GM19023 (cell line): ENCODE results near the gene SLC43A2.
"Not testable (repeated sequence)": the region's sequence is repeated elsewhere in the genome, so short reads cannot be mapped to it uniquely, and the experiment has no call there.

Experiments
- ATAC-seq: cut with Tn5 transposase; IDR thresholded peaks from one replicate; pipeline ENCODE4 v1.9.1; 2021; ENCODE audit warnings: mild to moderate bottlenecking, moderate library complexity; ENCODE audit not compliant: unreplicated experiment

The SLC43A2 gene

DNA sequence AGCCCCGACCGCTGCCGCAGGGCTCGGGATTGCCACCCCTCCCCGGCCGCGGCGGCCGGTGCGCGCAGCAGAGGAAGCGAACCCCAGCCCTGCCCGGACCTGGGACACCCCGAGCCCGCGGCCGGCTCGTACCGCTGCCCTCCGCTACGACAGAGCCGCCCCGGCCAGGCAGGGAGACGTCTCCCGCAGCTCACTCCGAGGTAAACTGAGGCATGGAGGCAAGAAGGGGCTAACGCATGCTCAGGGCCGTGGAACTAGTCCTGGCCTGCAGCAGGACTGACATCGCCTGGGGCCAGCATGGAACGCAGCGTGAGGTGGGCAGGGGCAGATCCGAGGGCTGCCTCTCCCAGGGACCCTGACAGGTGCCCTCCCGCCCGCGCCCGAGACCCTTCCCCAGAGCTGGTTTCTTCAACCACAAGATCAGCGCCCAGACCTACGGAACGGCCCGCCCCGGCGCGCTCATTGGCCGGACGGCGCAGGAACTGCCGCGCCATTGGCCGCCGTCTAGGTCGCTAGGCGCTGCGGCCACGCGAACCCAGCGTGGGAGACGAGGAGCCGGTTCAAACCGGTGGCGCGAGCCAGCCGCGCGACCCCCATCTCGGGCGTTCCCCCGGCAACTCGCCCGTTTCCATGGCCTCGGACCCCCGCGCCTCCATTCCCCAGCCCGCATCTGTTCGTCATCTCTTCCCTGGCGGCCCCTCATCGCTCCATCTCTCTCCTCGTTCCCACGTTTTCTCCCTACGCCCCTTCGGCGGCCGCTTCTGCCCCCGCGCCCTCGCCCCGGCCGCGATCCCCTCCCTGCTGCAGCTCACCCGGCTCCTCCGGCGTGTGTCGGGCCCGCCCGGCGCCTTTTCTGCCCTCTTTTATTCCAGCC lies at the start of gene SLC43A2:
Gene SLC43A2, minus strand, starts transcription at position 853 of the 874 bp plus-strand sequence. CDS start 960 bp downstream, outside the sequence.
- ATAC-seq = peak; percentile 67

DNA sequence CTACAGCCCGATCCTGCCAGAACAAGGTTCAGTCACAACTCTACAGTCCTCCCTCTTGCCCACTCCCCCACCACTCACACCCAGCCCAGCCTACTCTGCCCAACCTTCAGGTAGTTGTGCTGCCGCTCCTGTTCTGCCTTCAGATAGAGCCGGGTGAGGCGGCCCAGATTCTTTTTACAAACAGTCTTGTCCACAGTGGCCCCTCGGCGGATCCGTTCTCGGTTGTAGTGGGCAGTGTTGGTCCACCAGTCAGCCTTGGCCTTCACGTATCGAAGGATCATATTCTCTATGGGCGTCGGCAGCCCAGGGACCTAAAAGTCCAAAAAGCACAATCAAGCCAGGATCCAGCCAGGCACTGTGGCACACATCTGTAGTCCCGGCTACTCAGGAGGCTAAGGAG lies 47.8 kb upstream of the SLC43A2 start:
- ATAC-seq = no peak

DNA sequence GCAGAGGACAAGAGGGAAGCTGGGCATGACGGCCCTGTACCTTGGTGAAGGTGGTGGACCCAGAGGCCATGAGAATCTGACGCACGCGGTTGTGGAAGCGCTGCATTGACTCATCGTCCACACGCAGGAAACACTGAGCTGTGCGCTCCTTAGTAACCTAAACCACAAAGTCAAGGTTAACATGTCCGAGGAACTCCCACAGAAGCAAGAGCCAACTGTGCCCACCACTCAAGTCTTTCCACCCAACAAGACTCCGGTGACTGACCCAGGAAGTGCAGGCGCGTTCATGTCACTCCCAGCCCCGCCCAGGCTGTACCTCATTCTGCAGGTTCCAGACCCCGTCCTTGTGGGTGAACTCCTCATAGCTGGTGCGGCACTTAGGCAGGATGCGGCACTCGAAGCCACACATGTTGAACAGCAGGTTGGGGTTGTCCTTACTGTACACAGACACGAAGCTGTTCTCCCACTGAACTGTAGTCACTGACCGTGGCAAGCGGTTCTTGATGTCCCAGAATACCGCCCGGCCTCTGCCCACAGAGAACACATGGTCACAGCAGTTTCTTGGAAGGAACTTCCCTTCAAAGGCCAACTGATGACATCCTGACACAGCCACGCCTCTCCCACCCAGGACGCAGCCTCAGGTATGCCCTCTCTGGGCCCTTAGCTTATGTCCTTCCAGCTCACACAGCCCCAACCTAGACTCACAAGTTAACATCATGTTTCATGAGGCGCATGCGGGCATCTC lies 44.6 kb upstream of the SLC43A2 start:
- no peak for ATAC-seq

DNA sequence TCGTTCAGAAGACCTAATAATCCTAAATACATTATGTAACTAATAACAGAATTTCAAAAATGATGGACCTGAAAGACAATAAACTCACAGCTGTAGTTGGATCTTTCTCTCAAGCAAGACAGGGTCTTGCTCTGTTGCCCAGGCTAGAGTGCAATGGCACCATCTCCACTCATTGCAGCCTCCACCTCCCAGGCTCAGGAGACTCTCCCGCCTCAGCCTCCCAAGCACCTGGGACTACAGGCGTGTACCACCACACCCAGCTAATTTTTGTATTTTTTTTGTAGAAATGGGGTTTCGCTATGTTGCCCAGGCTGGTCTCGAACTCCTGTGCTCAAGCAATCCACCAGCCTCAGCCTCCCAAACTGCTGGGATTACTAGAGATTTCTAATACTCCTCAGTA lies 35.3 kb upstream of the SLC43A2 start:
- ATAC-seq = not testable (repeated sequence)

DNA sequence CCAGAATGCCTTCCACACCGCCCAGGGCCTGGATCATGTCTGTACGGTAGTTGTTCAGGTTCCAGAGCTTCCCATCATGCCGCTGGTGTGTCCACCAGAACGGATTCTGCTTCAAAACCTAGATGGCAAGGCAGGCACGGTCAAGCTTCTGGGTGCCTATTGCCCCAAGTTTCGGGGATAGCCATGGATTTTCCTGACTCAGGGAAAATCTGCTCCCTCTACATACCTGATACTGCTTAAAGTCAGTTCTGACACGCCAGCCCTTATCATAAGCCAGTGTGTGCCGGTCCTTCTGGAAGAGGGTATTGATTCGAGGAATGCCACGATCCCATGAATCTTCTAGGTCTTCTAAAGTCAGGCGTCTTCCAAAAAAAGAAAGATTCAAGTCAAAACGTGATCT lies 32.4 kb upstream of the SLC43A2 start:
- ATAC-seq = no peak

DNA sequence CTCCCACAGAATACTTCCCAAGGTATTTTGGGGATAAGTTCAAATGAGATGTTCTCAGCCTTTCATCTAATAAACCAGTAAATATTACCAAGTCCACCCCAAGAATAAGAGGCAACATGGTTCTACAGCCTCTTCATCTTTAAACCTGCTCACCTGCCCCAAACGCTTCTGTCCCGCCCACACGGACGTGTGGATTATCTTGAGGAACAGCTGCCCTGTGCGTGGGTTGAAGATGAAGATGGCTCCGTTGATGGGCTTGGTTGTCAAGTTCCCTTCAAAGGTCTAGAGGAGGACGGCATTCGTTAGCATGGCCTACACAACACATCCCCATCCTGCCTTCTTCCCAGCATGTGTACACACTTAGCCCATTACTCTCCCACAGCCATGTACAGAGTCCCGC lies 29.5 kb upstream of the SLC43A2 start:
- ATAC-seq = no peak

DNA sequence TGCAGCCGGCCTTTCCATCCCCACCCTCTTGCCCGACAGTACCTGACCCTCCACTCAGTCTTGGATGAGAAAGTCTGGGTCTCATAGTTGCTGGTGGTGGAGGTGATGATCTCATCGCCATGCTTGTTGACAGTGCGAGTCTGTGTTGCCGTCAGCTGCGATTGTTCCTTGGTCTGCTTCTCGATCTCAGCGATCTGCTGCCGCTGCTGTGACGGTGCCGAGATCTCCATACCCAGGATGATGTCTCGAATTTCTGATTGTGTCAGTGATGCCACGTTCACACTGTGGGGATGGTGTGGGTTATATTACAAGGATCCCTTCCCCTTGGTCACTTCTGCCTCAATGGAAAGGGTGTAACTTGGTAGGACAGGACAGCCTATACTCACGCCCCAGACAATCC lies 25.1 kb upstream of the SLC43A2 start:
- ATAC-seq = no peak

DNA sequence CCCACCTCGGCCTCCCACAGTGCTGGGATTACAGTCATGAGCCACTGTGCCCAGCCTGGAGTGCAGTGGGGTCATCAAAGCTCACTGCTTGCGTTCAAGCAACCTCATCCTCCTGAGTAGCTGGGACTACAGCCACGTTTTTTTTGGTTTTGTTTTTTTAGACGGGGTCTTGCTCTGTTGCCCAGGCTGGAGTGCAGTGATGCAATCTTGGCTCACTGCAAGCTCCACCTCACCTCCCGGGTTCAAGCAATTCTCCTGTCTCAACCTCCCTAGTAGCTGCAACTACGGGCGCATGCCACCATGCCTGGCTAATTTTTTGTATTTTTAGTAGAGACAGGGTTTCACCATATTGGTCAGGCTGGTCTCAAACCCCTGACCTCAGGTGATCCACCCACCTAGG lies 24.2 kb upstream of the SLC43A2 start:
- ATAC-seq = not testable (repeated sequence)

DNA sequence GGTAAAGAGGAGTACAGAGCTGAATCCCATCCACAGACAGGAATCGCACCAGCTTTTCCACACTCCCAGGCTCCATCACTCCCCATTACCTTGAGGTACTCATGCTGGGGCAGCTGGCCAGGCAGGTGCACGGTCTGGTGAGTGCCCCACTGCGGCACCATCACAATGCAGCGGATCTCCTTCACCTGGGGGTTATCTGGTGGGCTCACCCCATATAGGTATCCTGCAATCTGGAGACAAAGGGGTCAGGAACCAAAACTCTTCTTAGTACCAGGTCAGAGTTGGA lies 22.9 kb upstream of the SLC43A2 start:
- no peak for ATAC-seq

DNA sequence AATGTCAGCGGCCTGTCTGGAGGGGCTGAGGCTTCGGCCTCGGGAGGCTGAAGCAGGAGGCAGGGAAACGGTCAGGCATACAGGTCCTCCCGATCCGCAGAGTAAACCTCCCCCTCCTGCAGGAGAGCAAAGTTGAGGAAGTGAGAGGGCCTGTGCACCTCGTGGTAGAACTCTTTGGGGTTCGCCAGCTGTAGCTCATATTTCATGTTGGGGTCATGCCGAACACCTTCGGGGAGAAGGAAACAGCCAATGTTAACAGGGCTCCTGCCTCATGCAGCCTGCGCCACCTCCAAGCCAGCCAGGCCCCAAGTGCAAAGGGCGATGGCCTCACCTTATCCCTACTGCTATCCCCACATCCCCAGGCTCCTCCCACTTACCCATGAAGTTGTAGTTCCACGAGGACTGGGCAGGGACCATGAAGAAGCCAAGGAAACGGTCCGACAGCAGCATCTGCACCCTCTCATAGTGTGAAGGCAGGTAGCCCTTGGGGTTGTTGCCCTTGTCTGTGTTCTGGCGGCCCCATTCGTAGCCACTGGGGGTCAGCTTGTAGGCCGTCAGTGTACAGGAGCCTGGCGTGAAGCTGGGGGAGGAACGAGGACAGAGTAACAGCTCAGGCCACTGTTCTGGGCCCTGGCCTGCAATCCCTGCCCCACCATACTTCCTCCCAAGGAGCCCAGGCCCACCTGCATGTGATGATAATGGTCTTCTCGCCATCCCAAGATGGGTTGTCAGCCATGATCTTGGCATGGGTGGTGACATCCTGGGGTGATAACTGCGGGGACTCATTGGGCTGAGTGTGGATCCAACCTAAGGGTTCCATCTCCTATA lies 22.3 kb upstream of the SLC43A2 start:
- no peak for ATAC-seq

DNA sequence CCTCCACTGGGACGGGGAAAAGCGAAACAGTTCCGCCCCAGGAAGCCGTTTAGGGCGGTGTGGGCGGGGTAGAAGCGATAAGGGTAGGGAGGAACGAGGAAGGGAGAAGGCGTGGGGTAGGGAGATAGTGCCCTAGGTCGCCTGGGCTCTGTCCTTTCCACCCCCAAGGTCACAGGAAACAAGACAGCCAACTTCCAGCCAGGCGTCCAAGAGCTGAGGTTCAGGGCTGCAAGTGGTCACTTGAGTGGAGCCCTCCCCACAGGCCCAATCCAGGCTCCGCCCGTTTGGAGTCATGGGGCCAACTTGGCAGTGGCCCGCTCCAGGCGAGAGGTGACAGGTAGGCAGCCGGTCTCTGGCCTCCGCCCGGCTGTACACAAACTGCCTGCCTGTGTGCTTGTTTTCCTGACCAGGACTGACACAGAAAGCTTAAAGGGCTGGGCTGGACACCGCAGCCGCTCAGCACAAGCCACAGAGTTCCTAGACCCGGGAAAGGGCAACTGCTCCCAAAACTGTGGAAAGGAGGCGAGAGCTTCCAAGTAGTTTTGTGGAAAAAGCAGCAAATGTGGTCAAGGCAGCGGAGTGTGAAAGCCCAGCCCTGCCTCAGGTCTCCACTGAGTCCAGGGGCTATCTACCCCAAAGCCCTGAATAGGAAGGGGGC lies 21.3 kb upstream of the SLC43A2 start, which contains the start of gene RILP:
Gene RILP, minus strand, starts transcription at position 23 of the 658 bp plus-strand sequence. CDS start 62 bp downstream, outside the sequence.
- peak; percentile 2 for ATAC-seq

DNA sequence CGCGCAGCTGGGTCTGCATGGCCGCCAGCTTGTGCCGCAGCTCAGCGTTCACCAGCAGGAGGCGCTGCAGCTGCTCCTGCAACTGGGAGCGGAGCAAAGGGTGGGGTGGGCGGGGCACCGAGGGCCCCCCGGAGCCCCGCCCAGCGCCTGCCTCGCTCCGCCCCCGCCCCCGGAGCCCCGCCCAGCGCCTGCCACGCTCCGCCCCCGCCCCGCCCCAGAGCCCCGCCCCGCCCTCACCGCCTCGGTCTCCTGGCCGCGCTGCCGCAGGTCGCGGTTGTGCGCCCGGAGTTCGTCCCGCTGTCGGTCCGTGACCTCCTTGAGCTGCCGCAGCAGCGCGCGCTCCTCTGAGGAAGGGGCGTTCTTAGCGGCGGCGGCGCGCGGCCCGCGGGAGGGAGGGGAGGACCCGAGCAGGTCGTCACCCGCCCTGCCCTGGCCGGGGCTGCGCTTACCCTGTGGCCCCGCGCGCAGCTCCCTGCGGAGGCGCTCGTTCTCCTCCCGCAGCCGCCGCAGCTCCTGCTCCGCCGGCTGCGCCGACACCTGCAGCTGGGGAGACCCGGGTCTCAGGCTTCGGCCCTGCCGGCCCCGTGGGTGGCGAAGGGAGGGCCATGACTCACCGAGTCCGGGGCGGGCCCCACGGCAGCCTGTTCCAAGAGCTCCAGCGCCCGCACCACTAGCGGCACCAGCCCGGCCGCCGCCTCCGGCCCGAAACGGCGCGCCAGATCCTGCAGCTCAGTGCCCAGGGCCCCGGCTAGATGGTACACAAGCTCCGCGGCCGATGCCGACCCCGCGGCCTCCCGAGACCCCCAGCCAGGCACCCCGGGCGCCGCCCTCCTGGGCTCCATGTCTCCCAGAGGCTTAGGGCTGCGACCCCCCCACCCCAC lies 20.6 kb upstream of the SLC43A2 start:
- ATAC-seq = peak; percentile 56

DNA sequence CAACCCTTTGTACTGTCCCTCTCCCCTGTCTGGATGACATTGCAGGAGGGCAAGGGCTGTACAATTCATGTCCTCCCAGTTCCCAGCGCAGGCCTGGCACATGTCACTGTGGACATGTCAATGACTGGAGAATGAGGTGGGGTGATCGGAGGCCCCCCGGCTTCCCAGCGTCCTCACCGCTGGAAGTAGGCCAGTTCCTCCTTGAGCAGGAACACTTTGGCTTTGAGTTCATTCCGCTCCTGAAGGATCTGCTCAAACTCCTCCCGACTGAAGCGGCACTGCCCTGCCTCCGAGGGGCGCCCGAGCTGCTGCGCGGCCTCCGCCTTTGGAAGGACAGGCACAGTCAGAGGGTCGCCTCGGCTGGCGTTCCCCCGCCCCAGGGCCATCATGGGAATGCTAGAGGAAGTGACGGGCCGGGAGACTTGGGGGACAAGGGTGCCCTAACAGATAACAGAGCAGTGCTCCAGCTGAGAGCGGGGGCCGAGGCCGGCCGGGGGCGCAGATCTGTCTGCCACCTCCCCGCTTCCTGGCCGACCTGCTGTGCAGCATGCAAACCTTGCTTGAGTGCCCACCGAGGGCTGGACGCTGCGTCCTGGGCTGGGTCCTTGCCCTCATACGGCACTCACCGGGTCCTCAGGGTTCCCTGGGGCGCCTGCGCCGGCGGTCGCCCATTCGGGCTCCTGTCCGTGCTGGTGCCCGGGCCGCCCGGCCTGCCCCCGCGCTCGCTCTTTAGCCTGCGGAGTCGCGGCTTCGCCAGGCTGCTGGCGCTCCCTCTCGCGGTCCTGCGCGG lies 19.7 kb upstream of the SLC43A2 start:
- no peak for ATAC-seq

DNA sequence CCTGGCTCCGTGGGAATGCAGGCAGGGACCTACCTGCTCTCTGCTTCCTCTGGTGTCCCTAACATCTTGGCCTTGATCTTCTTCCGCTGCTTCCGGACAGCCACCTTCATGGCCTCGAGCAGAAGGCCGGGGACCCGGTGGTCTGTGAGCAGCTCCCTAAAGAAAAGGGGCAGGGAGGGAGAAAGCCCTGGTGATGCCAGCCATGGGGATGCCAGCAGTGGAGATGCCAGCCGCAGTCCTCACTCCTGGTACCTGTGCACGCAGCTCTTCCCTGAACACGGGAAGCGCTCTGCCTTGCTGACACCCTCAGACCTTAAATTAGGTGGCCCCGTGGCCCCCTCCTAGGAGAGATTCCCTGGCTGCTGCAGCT lies 19.2 kb upstream of the SLC43A2 start:
- ATAC-seq = no peak

DNA sequence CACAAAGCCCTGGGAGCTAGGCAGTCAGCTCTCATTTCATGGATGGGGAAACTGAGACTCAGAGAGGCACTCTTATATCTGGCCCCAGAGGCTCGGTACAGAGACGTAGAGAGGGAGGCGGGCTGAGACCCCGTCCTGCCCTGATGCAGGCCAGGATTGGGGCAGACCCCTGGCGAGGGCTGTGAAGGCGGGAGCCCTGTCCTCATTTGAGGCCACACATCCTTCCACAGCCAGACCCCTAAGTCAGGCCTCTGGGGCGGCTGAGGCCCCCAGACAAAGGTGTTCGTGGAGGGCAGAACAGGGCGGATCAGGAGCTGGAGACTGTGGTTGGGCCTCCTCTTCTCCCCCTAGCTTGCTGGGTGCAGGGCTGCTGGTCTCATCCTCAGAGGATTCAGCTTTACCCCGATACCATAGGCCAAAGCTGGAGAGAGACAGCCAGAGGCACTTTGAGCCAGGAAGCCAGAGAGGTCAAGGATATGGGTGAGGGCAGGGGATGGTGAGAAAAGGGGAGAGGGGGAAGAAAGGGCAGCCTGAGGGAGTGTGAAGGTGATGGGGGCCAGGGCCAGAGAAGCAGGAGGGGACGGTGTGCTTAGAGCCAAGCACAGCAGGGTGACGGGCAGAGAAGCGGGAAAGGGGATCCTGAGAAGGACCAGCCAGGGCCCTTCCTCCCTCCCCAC lies 17.7 kb upstream of the SLC43A2 start:
- no peak for ATAC-seq

DNA sequence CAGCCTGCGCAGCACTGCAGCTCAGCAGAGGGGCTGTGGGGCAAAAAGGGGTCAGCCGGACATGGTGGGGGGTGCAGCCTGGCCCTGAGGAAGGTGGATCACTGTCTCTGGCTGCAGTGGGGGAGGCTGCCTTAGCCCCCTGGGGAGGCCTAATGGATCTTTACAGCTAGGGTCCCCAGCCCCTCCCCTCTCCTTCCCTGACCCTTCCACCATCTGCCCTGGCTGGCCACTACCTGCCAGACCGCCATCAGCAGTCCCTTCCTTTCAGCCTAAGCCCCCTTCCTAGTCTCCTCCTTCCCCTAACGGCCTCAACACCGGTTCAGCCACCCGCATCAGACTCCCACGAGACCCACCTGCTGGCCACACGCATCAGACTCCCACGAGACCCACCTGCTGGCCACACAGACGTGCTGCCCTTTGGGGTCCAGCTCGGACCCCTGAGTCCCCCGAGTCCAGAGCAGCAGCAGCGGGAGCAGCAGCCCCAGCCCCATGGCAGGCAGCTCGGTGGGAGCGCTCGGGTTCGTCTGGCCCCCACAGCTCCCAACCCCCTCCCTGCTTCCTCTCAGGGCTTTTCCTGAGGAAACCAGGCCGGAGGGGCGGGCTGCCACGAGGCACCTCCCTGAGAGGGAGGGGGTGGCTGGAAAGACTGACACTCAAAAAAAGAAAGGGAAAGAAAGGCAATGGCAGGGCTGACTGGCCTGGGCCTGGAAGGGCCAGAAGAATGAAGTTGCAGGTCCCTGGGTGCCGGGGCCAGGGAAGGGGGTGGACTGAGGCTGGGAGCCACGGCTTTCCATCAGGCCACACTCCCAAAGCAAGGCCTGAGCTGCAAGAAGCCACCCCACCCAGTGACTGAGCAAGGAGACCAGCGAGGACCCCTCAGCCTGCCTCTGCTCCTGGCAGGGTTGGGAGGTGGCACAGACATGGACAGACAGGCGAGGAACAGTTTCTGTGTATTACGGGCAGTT lies 16.9 kb upstream of the SLC43A2 start, which contains the start of gene SCARF1:
Gene SCARF1, minus strand, starts transcription at position 526 of the 965 bp plus-strand sequence. Its CDS starts 35 bp downstream, at position 491.
- ATAC-seq = no peak

DNA sequence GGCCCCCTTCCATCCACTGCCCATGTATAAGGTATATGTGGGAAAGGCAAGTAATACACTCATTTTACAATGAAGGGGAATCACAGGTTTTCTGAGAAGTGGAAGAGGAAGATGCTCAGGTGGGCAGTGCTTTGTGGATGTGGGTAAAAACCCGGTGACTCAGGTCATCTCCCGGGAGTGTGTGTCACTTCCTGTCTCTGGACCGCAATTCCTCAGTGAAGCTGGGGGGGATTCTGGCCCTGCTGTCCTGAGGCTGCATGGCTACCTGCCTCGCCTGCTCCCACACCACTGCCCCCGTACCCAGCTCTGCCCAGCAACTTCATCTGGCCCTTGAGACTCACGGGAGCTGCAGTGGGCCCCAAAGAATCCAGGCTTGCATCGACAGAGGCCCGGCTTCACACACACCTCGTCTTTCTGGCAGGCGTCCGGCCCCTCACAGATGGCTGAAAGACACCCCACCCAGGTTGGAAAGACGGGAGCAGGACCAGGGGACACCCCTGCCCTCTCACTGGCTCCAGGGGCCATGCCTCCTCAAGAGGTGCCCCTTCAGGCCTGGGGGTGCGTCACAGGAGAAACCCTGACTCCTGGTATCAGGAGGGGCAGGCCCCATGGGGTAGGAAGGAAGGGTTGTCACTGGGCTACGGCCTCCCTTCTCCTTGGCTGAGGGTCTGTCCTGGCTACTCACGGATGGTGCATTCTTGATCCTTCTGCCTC lies 16.0 kb upstream of the SLC43A2 start:
- ATAC-seq = no peak
